ENCODE measurements around the gene SCEL. TPM values are rescaled to one million over a fixed set of nuclear protein-coding genes. Genes with fewer than 3 reads are reported as not detected.

Gene SCEL, protein sequence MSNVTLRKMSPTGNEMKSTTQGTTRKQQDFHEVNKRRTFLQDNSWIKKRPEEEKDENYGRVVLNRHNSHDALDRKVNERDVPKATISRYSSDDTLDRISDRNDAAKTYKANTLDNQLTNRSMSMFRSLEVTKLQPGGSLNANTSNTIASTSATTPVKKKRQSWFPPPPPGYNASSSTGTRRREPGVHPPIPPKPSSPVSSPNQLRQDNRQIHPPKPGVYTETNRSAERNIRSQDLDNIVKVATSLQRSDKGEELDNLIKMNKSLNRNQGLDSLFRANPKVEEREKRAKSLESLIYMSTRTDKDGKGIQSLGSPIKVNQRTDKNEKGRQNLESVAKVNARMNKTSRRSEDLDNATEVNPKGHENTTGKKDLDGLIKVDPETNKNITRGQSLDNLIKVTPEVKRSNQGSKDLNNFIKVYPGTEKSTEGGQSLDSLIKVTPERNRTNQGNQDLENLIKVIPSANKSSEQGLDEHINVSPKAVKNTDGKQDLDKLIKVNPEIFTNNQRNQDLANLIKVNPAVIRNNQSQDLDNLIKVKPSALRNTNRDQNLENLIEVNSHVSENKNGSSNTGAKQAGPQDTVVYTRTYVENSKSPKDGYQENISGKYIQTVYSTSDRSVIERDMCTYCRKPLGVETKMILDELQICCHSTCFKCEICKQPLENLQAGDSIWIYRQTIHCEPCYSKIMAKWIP
- 1 to 10 TPM; 1.9 to 2.7 TPM for total RNA-seq
- long read RNA-seq, partial matches to known transcripts = 0 of 6 reads
- long read RNA-seq, other reads (novel, unspliced or antisense) = 5 of 6 reads

DNA sequence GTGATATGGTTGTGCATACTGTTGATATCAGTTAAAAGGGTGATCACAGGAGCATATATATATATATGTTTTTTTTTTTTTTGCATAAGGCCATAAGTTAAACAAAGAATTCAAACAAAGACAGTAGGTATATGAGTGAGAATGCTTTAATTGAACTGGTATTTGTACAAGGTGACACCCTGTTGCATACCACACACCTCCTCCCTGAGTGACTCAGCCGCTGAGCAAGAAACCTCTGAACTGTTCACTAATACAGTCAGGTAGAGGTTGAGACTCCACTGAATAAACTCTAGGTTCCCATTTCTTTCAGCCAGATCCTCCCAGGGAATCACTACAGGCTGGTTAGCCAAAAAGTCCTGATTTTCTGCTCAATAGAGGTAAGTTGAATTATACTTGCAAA, at the start of gene SCEL:
Gene SCEL, plus strand, starts transcription at position 259 of the 400 bp plus-strand sequence. CDS start 20,170 bp downstream, outside the sequence.
- intact Hi-C loops (cut with DNase I, micrococcal nuclease) = no loop called here
- DNase-seq (no peak), ATAC-seq (peak; percentile 91)

DNA sequence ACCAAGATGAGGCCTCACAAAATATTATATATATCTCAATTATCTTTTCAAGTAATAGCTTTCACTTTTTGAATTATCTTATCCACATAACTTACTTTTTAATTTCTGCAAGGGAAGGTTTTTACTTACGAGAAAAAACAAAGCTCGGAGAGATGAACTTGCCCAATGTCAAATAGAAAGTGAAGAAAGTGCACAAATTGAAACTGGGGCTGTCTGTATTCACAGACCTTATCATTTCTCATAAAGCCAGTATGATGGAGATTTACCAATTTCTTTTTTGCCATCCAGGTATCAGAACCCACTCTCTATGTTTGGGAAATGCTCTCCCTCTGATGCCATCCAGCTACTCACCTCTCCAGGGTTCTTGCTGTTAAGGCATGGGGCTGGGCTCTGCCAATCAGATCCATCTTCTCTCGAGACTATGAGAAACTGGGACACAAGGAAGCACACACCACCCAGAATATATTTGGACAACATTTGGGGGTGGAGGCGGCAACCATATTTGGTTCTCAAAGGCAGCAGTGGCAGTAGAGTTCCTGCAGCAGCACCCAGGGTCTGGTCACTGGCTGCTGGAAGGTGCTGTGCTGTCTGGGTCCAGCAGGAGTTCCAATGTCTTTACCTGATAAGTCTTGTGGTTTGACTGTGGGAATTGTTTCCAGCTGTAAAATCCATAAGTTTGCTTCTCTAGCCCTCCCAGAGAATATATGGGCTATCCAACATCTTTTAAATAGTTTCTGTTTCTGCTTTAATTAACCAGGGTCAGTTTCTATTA, 45.8 kb upstream of the SCEL start:
- intact Hi-C loops (cut with DNase I, micrococcal nuclease) = no loop called here
- ATAC-seq (no peak), DNase-seq (no peak)

DNA sequence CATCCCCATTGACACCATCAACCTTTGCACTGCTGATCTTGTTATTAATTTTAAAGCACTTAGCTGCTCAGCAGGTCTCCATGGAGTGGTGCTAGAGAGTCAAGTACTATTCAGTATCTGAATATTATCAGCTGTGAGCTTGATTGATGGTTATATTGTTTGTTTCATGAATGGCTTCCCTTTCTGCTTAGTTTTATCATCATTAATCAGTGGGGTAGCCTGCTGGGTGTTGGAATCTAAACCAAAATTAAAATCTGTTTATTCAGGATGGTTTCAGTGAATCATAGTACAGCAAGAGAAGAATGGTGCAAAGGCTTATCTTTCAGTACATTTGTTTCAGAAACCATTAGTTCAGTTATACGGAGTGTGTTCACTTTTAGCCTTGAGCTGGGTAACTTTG, 42.5 kb upstream of the SCEL start:
- intact Hi-C loops (cut with DNase I, micrococcal nuclease) = no loop called here
- ATAC-seq (no peak), DNase-seq (no peak)

DNA sequence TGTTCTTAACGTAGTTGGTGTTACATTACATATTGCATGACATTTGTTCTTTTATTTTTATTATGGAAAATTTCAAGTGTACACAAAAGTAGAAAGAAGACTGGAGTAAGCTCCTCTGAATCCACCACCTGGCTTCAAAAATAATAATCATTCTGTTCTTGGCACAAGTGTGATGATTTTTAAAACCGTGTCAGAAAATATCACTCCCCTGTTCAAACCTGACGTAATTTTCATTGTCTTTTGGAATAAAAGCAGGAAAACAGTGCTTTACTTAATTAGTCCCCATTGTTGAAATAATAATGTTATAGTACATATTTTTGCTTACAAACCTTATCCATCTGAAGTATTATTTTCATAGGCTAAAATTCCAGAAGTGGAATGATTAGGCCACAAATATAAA, 41.3 kb upstream of the SCEL start:
- intact Hi-C loops (cut with DNase I, micrococcal nuclease) = no loop called here
- no peak for DNase-seq
- no peak for ATAC-seq

DNA sequence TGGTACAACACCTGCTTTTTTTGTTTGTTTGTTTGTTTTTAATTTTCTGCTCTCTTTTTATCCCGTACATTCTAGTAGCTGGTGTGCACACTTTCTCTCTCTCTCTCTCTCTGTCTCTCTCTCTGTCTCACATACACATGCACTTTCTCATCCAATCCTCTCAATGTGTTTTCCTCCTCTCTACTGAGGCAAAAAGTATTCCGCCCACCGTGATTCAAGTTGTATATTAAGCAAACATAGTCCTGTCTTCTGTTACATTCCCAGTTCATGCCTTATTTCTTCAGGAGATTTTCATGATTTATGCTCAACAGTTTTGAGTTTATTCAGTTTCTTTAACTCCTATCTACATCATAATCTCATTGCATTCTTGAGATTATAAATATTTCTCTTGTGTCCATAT, 38.2 kb upstream of the SCEL start:
- intact Hi-C loops (cut with DNase I, micrococcal nuclease) = no loop called here
- ATAC-seq = no peak
- no peak for DNase-seq

DNA sequence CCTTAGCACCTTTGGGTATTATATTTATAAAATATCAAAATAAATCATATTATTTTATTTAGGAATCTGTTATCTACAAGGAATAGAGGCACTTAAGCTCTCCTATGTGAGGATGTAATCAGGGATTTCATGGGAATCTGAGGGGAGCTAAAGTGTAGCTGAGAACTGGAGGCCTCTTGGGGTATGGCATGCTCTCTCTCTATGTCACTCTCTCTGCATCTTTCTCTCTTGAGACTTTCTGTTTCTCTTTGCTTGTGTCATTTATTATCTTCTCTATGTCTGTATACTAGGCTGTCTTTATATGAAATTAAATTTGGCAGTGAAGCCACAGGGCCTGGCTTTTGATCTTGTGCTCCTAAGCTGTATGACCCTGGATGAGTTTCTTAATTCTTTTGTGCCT, 37.7 kb upstream of the SCEL start:
- no peak for ATAC-seq
- no peak for DNase-seq
- intact Hi-C loops (cut with DNase I, micrococcal nuclease) = no loop called here

DNA sequence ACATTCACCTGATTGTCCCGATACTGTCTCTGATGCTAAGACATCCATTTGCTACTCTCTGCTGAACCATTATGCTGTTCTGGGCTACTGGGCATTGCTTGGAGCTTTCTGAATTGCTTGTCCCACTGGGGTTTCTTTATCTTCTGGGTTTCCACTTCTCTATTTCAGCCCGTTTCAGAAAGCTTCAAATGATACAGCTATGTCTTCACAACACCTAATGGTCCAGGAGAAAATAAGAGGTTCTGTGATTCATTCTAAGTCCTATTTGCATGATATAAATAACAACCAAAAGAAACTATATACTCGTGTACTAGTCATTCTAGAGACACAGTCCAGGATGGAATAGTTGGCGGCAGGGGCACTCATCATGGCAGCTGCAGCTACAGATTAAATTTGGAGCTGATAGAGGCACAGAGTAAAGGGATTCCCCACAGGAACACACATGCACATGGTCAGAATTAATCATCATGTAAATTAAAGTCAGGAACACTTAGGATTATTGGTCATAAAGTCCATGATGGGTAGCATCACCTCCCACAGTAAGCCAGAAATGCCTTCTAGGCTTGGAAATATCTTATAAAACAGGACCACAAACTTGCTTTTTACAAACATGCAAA, 33.3 kb upstream of the SCEL start:
- ATAC-seq (no peak), DNase-seq (no peak)
- intact Hi-C loops (cut with DNase I, micrococcal nuclease) = no loop called here

DNA sequence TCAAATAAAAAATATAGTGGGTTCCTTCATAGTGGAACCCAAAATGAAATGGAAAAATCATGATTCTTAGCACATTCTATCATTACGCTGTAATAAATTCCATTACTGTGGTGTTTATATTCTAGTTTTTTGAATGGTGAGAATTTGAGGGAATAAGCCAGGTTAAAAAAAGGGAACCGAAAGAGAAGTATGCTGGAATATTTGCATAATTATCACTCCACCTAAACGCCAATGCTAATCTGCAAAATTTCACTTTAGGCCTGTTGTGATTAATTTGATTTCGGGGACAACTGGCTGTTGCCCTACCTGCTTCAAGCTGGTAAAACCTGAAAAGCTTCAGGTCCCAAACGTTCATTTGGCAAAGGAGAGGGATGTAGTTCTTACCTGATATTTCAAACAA, 32.1 kb upstream of the SCEL start:
- DNase-seq (no peak), ATAC-seq (no peak)
- intact Hi-C loops (cut with DNase I, micrococcal nuclease) = no loop called here

DNA sequence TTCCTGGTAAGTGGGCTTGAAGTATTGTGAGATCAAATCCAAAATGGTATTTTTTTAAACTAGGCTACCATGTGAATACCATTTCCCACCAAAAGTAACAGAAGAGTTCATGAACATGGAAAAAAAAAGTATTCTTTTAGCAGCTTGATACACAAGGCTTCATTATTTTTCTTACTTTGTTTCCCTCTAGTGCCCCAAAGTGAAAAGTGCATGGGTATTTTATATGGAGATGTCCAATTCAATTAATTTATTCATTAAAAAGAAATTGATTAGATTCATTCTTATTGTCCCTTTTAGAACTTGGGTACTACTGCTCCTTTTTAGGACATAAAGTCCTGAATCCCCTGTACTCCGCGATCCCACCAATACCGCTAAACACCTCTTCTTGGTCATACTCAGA, 28.6 kb upstream of the SCEL start:
- no peak for ATAC-seq
- intact Hi-C loops (cut with DNase I, micrococcal nuclease) = no loop called here
- no peak for DNase-seq

DNA sequence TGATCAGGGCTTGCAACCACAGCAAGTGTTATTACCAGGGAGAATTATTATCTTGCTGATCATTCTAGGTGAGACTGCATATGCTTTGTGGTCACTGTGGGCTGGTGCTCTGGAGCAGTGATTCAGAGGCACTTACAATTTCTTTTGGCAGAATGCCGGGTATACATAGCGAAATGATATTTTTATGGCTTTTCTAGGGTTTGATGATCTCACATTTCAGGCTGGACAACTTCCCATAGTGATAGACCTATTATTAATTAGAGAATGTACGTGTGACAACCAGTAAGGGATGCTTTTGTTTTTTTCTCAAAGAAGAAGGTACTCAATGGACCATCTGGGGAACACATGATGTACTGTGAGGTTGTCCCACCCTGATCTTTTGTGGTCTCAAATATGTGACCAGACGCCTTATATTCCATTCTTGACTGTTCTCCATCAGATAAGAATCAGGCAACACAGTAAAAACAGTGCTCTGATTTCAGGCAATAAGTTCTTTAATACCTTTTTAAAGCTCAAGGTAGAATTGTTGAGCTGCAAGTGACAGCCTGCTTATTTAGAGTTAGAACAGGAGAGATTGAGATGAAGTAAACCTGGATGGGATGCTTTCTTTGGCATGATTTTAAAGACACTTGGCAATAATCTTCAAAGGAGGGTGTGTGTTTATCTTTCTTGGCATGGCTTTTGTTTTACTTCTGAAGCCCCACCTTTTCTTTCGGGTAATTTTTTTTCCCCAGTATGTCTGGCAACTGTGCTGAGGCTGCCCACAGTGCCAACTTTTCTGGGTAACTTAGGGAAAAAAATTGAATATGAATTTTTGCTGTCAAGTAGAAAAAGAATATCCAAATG, 27.4 kb upstream of the SCEL start:
- intact Hi-C loops (cut with DNase I, micrococcal nuclease) = no loop called here
- ATAC-seq (no peak), DNase-seq (no peak)

DNA sequence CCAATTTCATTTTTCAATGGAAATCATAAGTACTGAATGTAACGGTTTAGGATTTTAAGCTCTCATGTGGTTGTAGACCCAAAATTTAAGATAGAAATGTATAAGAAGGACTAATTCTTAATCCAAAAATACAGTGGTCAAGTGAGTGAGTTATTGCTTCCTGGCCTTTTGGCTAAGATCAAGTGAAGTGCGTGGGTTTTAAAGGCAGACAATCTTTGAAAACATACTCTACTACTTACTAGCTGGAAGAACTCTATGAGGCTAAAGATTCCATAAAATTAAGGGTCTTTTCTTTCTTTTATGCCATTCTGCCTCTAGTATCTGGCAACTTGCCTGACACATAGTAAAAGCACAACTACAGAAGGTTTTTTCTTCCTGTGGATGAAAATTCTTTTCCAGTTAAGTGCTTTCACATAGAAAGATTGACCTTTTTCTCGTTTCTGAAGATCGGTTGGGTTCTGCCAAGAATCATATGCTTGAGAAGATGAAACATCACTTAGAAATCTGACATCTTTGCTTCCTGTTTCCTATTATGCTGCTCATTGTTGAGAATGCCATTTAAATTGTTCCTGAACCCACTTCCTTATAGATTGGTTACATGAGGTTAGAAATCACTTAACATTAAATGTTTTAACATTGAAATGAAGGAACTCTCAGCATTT, 26.4 kb upstream of the SCEL start:
- ATAC-seq (no peak), DNase-seq (no peak)
- intact Hi-C loops (cut with DNase I, micrococcal nuclease) = no loop called here

DNA sequence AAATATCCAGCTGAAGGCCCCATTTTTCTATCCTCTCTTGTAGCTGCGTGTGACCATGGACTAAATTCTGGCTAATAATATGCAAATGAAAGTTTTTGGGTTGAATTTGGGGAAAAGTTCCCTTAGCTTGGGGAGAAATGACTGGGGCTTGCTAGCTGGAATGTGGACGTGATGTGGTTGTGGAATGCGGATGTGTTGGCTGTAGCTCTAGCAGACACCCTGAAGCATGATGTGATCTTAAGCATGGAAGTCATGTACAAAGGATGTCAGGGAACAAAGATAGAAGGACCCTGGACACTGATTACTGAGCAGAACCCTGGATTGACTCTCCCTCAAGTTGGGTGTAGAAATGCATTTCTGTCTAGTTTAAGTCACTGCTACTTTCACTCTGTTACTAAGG, 25.4 kb upstream of the SCEL start:
- intact Hi-C loops (cut with DNase I, micrococcal nuclease) = no loop called here
- DNase-seq (no peak), ATAC-seq (no peak)

DNA sequence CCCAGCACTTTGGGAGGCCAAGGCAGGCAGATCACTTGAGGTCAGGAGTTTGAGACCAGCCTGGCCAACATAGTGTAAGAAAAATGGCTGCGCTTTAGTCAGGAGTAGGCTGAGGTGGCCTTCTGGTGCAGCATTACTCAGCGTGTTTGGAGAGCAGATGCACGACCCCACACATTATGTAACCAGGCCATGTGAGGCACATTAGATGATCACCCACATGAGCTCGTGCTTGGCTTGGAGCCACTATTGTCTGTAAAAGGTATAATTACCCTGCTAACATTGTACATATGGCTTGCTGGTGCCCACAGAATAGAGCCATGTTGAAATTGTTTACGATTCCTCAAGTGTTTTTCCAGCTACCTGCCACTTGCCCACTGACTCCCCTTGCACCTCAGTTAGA, 24.0 kb upstream of the SCEL start:
- intact Hi-C loops (cut with DNase I, micrococcal nuclease) = no loop called here
- ATAC-seq (no peak), DNase-seq (no peak)

DNA sequence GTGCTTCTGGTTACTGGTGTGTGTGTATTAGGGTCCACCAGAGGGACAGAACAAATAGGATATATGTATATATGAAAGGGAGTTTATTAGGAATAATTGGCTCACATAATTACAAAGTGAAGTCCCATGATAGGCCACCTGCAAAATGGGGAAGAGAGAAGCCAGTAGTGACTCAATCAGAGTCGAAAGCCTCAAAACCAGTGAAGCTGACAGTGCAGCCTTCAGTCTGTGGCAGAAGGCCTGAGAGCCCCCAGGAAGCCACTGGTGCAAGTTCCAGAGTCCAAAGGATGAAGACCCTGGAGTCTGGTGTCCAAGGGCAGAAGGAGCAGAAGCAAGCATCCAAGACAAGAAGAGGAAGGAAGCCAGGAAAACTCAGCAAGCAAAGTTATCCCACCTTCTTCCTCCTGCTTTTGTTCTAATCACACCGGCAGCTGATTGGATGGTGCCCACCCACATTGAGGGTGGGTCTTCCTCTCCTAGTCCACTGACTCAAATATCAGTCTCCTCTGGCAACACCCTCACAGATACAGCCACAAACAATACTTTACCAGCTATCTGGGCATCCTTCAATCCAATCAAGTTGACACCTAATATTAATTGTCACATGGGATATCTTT, 21.7 kb upstream of the SCEL start:
- DNase-seq = no peak

DNA sequence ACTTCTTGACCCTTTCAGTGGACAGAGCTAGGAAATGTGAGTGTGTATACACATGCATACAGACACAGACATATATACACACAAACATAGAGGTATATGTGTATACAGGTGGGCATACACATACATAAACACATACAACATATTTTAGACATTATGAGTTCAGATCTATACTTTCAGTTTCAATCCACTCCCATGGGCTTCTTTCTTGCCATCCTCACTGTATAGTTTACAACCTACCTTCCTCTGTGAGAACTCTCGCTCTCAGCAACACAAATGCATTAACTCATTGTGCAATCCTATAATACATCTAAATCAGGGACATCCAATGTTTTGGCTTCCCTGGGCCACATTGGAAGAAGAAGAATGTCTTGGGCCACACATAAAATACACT, 21.2 kb upstream of the SCEL start:
- intact Hi-C loops (cut with DNase I, micrococcal nuclease) = no loop called here

More for the DNA sequence above, 21.7 kb upstream of the SCEL start:
- ATAC-seq = no peak
- intact Hi-C loops (cut with DNase I, micrococcal nuclease) = no loop called here

DNA sequence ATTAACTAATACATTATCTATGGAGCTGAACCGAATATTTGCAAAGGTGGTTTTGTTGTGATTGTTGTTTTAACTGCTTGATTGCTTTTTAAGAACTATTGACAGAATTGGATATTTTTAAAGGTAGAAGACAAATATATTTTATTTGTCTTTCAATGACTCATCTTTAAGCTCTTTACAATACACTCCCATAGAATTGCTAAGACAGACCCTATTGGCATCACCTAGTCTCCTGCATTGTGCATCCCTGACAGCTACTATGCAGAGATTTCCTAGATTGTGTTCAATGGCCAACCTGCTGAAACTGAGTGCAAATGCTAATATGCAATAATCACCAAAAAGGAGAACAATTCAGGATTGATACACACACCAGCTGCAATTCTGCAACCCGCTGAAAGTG, 19.7 kb upstream of the SCEL start:
- no peak for DNase-seq
- intact Hi-C loops (cut with DNase I, micrococcal nuclease) = no loop called here
- ATAC-seq = no peak

More for the DNA sequence above, 21.2 kb upstream of the SCEL start:
- DNase-seq = no peak
- no peak for ATAC-seq

DNA sequence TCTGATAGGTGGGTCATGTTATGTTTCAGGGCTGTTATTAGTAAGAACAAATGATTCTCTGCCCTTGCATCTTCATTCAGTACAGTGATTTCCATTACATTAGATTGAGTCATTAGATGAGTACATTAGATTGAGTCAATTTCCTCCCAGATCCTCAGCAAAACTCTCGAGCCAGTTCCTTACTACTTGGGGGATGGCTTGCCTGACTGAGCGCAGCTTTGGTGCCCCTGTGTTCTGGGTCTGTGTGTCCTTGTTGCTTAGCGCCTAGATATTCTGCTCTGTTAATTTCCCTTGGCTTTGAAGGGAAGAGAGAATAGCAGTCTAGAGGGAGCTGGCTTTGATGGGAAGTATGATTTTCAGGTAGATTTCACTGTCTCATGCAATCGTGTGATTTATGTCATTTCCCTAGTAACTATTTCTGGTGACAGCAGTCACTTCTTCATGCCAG, 19.1 kb upstream of the SCEL start:
- intact Hi-C loops (cut with DNase I, micrococcal nuclease) = no loop called here
- DNase-seq (no peak), ATAC-seq (no peak)
